ENCODE results near the gene MARVELD3.

The MARVELD3 gene

GRCh38 chr16:71659471-71659870, 33.5 kb downstream of the MARVELD3 start:
- Histone ChIP-seq H2AFZ (ENCODE audit: insufficient read depth, low read length, poor library complexity) (no peak overlapping the region), H3K79me2 (ENCODE audit: control insufficient read depth, insufficient read depth, low read length, poor library complexity) (no peaks in the 10 kb centered on the region), H4K91ac (ENCODE audit: low read depth, low read length) (no peak overlapping the region), H2BK5ac (ENCODE audit: low read depth, low read length, poor library complexity) (no peak overlapping the region), H4K8ac (ENCODE audit: low read depth, low read length) (no peak overlapping the region), H3K4me2 (ENCODE audit: low read length) (no peak overlapping the region), H3K9ac (ENCODE audit: low read length) (no peak overlapping the region), H2BK12ac (ENCODE audit: low read length) (no peak overlapping the region), H3K18ac (ENCODE audit: low read length) (no peak overlapping the region), H2AK5ac (ENCODE audit: low read length) (no peak overlapping the region), H3K27me3 (ENCODE audit: insufficient read depth, low read length) (no peaks in the 10 kb centered on the region), H3K27ac (ENCODE audit: low read depth, low read length) (no peak overlapping the region), H3K36me3 (ENCODE audit: control insufficient read depth in 1 of 2, insufficient read depth in 2 of 2, low read length in 2 of 2) (peaks cover 11 to 15% of the 10 kb centered on the region in 2 experiments), H3K9me3 (ENCODE audit: insufficient read depth, low read depth, low read length) (no peaks in the 10 kb centered on the region), H3K4ac (ENCODE audit: low read depth, low read length) (no peak overlapping the region), H3K79me1 (ENCODE audit: low read length) (no peaks in the 10 kb centered on the region), H4K12ac (ENCODE audit: low read depth, low read length) (no peak overlapping the region), H3K4me1 (ENCODE audit: control insufficient read depth in 1 of 2, insufficient read depth in 2 of 2, low read length in 2 of 2) (no peaks in the 10 kb centered on the region), H3K4me3 (ENCODE audit: low read depth, low read length) (no peak overlapping the region), H3K23ac (ENCODE audit: low read length) (no peak overlapping the region), H2BK120ac (ENCODE audit: insufficient read depth, low read length, poor library complexity) (no peak overlapping the region), H3K14ac (ENCODE audit: low read length) (no peak overlapping the region)
- no CpG with 5 or more reads among the region's 2 CpGs for WGBS (ENCODE audit: extremely low coverage, insufficient coverage, insufficient read length)
- DNase-seq: no peak

DNA sequence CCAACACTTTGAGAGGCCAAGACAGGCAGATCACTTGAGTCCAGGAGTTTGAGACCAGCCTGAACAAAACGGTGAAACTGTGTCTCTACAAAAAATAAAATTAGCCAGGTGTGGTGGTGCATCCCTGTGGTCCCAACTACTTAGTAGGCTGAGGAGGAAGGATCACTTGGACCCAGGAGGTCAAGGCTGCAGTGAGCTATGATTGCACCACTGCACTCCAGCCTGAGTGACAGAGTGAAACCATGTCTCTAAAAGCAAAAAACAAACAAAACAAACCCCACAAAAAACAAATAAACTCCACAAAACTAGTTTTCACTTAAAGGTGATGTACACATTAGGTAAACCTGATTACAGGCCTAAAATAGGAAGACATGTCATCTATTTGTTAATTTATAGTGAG, 40.3 kb downstream of the MARVELD3 start:
- no peak for DNase-seq
- Histone ChIP-seq H4K12ac (ENCODE audit: low read depth, low read length) (no peak overlapping the region), H3K4me1 (ENCODE audit: control insufficient read depth in 1 of 2, insufficient read depth in 2 of 2, low read length in 2 of 2) (no peaks in the 10 kb centered on the region), H3K27ac (ENCODE audit: low read depth, low read length) (no peak overlapping the region), H3K23ac (ENCODE audit: low read length) (no peak overlapping the region), H3K79me1 (ENCODE audit: low read length) (no peaks in the 10 kb centered on the region), H3K27me3 (ENCODE audit: insufficient read depth, low read length) (no peaks in the 10 kb centered on the region), H3K9me3 (ENCODE audit: insufficient read depth, low read depth, low read length) (no peaks in the 10 kb centered on the region), H3K4ac (ENCODE audit: low read depth, low read length) (no peak overlapping the region), H3K79me2 (ENCODE audit: control insufficient read depth, insufficient read depth, low read length, poor library complexity) (no peaks in the 10 kb centered on the region), H2AFZ (ENCODE audit: insufficient read depth, low read length, poor library complexity) (no peak overlapping the region), H3K18ac (ENCODE audit: low read length) (no peak overlapping the region), H2AK5ac (ENCODE audit: low read length) (no peak overlapping the region), H3K36me3 (ENCODE audit: control insufficient read depth in 1 of 2, insufficient read depth in 2 of 2, low read length in 2 of 2) (peaks cover 14 to 19% of the 10 kb centered on the region in 2 experiments), H4K8ac (ENCODE audit: low read depth, low read length) (no peak overlapping the region), H3K9ac (ENCODE audit: low read length) (no peak overlapping the region), H3K4me2 (ENCODE audit: low read length) (no peak overlapping the region), H3K14ac (ENCODE audit: low read length) (no peak overlapping the region), H2BK120ac (ENCODE audit: insufficient read depth, low read length, poor library complexity) (no peak overlapping the region), H4K91ac (ENCODE audit: low read depth, low read length) (no peak overlapping the region), H3K4me3 (ENCODE audit: low read depth, low read length) (no peak overlapping the region), H2BK12ac (ENCODE audit: low read length) (no peak overlapping the region), H2BK5ac (ENCODE audit: low read depth, low read length, poor library complexity) (no peak overlapping the region)
- WGBS (ENCODE audit: extremely low coverage, insufficient coverage, insufficient read length): no CpG with 5 or more reads among the region's 1 CpG

GRCh38 chr16:71666928-71667707, 41.1 kb downstream of the MARVELD3 start:
- H3K9me3 ChIP-seq (ENCODE audit: insufficient read depth, low read depth, low read length): no peaks in the 10 kb centered on the region
- no peak overlapping the region for H3K14ac ChIP-seq (ENCODE audit: low read length)
- H4K12ac ChIP-seq (ENCODE audit: low read depth, low read length): no peak overlapping the region
- peaks cover 14 to 16% of the 10 kb centered on the region in 2 experiments for H3K36me3 ChIP-seq (ENCODE audit: control insufficient read depth in 1 of 2, insufficient read depth in 2 of 2, low read length in 2 of 2)
- H2AFZ ChIP-seq (ENCODE audit: insufficient read depth, low read length, poor library complexity): no peak overlapping the region
- H2BK120ac ChIP-seq (ENCODE audit: insufficient read depth, low read length, poor library complexity): no peak overlapping the region
- no peak overlapping the region for H4K91ac ChIP-seq (ENCODE audit: low read depth, low read length)
- H3K4me2 ChIP-seq (ENCODE audit: low read length): no peak overlapping the region
- H2BK5ac ChIP-seq (ENCODE audit: low read depth, low read length, poor library complexity): no peak overlapping the region
- H3K4me3 ChIP-seq (ENCODE audit: low read depth, low read length): no peak overlapping the region
- H3K23ac ChIP-seq (ENCODE audit: low read length): no peak overlapping the region
- H3K18ac ChIP-seq (ENCODE audit: low read length): no peak overlapping the region
- H3K79me2 ChIP-seq (ENCODE audit: control insufficient read depth, insufficient read depth, low read length, poor library complexity): no peaks in the 10 kb centered on the region
- no peak overlapping the region for H4K8ac ChIP-seq (ENCODE audit: low read depth, low read length)
- no peaks in the 10 kb centered on the region for H3K4me1 ChIP-seq (ENCODE audit: control insufficient read depth in 1 of 2, insufficient read depth in 2 of 2, low read length in 2 of 2)
- no peaks in the 10 kb centered on the region for H3K27me3 ChIP-seq (ENCODE audit: insufficient read depth, low read length)
- H2BK12ac ChIP-seq (ENCODE audit: low read length): no peak overlapping the region
- no peaks in the 10 kb centered on the region for H3K79me1 ChIP-seq (ENCODE audit: low read length)
- H2AK5ac ChIP-seq (ENCODE audit: low read length): no peak overlapping the region
- DNase-seq: no peak
- no CpG with 5 or more reads among the region's 4 CpGs for WGBS (ENCODE audit: extremely low coverage, insufficient coverage, insufficient read length)
- H3K4ac ChIP-seq (ENCODE audit: low read depth, low read length): no peak overlapping the region
- H3K27ac ChIP-seq (ENCODE audit: low read depth, low read length): no peak overlapping the region
- no peak overlapping the region for H3K9ac ChIP-seq (ENCODE audit: low read length)

GRCh38 chr16:71669926-71670536, 44.0 kb downstream of the MARVELD3 start:
- Histone ChIP-seq H3K4me1 (ENCODE audit: control insufficient read depth in 1 of 2, insufficient read depth in 2 of 2, low read length in 2 of 2) (no peaks in the 10 kb centered on the region), H3K9me3 (ENCODE audit: insufficient read depth, low read depth, low read length) (no peaks in the 10 kb centered on the region), H2AK5ac (ENCODE audit: low read length) (no peak overlapping the region), H4K12ac (ENCODE audit: low read depth, low read length) (no peak overlapping the region), H3K4me3 (ENCODE audit: low read depth, low read length) (no peak overlapping the region), H3K9ac (ENCODE audit: low read length) (no peak overlapping the region), H3K4ac (ENCODE audit: low read depth, low read length) (no peak overlapping the region), H2BK12ac (ENCODE audit: low read length) (no peak overlapping the region), H3K23ac (ENCODE audit: low read length) (no peak overlapping the region), H4K91ac (ENCODE audit: low read depth, low read length) (no peak overlapping the region), H3K18ac (ENCODE audit: low read length) (no peak overlapping the region), H4K8ac (ENCODE audit: low read depth, low read length) (no peak overlapping the region), H3K27ac (ENCODE audit: low read depth, low read length) (no peak overlapping the region), H2BK5ac (ENCODE audit: low read depth, low read length, poor library complexity) (no peak overlapping the region), H3K27me3 (ENCODE audit: insufficient read depth, low read length) (no peaks in the 10 kb centered on the region), H3K79me2 (ENCODE audit: control insufficient read depth, insufficient read depth, low read length, poor library complexity) (no peaks in the 10 kb centered on the region), H3K36me3 (ENCODE audit: control insufficient read depth in 1 of 2, insufficient read depth in 2 of 2, low read length in 2 of 2) (peaks cover 7 to 9% of the 10 kb centered on the region in 2 experiments), H2AFZ (ENCODE audit: insufficient read depth, low read length, poor library complexity) (no peak overlapping the region), H2BK120ac (ENCODE audit: insufficient read depth, low read length, poor library complexity) (no peak overlapping the region), H3K14ac (ENCODE audit: low read length) (no peak overlapping the region), H3K4me2 (ENCODE audit: low read length) (no peak overlapping the region), H3K79me1 (ENCODE audit: low read length) (no peaks in the 10 kb centered on the region)
- WGBS (ENCODE audit: extremely low coverage, insufficient coverage, insufficient read length): no CpG with 5 or more reads among the region's 6 CpGs
- DNase-seq: peak; percentile 16 to 42
